HG02588 (cell line): Measurements from ENCODE around the gene TNFAIP3.

ENCODE experiments used
- ATAC-seq: cut with Tn5 transposase; IDR thresholded peaks from one replicate; pipeline ENCODE4 v1.9.1; 2021; ENCODE audit warnings: mild to moderate bottlenecking, moderate library complexity; ENCODE audit not compliant: unreplicated experiment

Gene TNFAIP3

GRCh38 chr6:137896647-137897046 is 29.6 kb downstream of the TNFAIP3 start:
- ATAC-seq = no peak

GRCh38 chr6:137900815-137901214 is 33.8 kb downstream of the TNFAIP3 start:
- no peak for ATAC-seq

GRCh38 chr6:137901454-137901853 is 34.4 kb downstream of the TNFAIP3 start:
- ATAC-seq = no peak

- no peak for ATAC-seq
Measured at GRCh38 chr6:137902699-137903098, 35.6 kb downstream of the TNFAIP3 start.

- ATAC-seq = no peak
Measured at GRCh38 chr6:137903274-137903932, 36.3 kb downstream of the TNFAIP3 start.

- ATAC-seq = peak; percentile 74
Measured at GRCh38 chr6:137903933-137904821, 37.1 kb downstream of the TNFAIP3 start.

GRCh38 chr6:137904822-137905617 is 38.0 kb downstream of the TNFAIP3 start:
- peak; percentile 38 for ATAC-seq

GRCh38 chr6:137906020-137906472 is 39.0 kb downstream of the TNFAIP3 start:
- no peak for ATAC-seq

- ATAC-seq = no peak
Measured at GRCh38 chr6:137907170-137907569, 40.1 kb downstream of the TNFAIP3 start.

GRCh38 chr6:137909533-137909932 is 42.5 kb downstream of the TNFAIP3 start:
- no peak for ATAC-seq

- no peak for ATAC-seq
Measured at GRCh38 chr6:137910424-137910834, 43.4 kb downstream of the TNFAIP3 start.

- ATAC-seq = no peak
Measured at GRCh38 chr6:137910843-137911456, 43.9 kb downstream of the TNFAIP3 start.

- ATAC-seq = peak; percentile 49
Measured at GRCh38 chr6:137911675-137912191, 44.7 kb downstream of the TNFAIP3 start.

GRCh38 chr6:137912813-137913212 is 45.8 kb downstream of the TNFAIP3 start:
- ATAC-seq = no peak

- ATAC-seq = no peak
Measured at GRCh38 chr6:137913434-137913833, 46.4 kb downstream of the TNFAIP3 start.

- no peak for ATAC-seq
Measured at GRCh38 chr6:137913996-137914529, 47.0 kb downstream of the TNFAIP3 start.

- no peak for ATAC-seq
Measured at GRCh38 chr6:137914530-137915193, 47.6 kb downstream of the TNFAIP3 start.

GRCh38 chr6:137915790-137916189 is 48.7 kb downstream of the TNFAIP3 start:
- ATAC-seq = no peak

GRCh38 chr6:137917551-137918325 is 50.7 kb downstream of the TNFAIP3 start:
- no peak for ATAC-seq
